ENCODE data around the gene SLC8A1.

Gene SLC8A1

GRCh38 chr2:40316620-40317019, 135.3 kb downstream of the SLC8A1 start:
- no peak for DNase-seq (ENCODE audit: low read depth in 2 of 2, low spot score in 1 of 2)

GRCh38 chr2:40315683-40316082, 136.2 kb downstream of the SLC8A1 start:
- no peak for DNase-seq (ENCODE audit: low read depth in 2 of 2, low spot score in 1 of 2)

DNA sequence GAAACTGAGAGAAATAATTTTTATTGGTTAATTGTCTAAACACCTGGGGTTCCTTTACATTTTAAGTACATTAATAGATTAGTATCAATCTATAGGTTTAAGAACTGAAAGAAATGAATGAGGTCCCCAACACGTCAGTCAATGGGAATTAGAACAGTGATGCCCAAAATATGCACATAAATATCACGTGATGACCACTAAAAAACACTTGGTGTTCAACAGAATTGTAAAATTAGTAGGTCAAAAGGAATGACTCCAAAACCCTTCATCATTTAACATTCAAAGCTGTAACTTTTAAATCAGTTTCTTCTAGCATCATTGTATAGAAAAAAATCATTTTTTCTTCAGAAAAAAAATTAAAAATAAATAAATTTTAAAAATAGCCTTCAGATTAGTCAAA, 140.9 kb downstream of the SLC8A1 start:
- no peak for DNase-seq (ENCODE audit: low read depth in 2 of 2, low spot score in 1 of 2)

GRCh38 chr2:40310303-40310702, 141.6 kb downstream of the SLC8A1 start:
- no peak for DNase-seq (ENCODE audit: low read depth in 2 of 2, low spot score in 1 of 2)

GRCh38 chr2:40304340-40304739, 147.6 kb downstream of the SLC8A1 start:
- no peak for DNase-seq (ENCODE audit: low read depth in 2 of 2, low spot score in 1 of 2)

- DNase-seq (ENCODE audit: low read depth in 2 of 2, low spot score in 1 of 2), result no peak
Observed at GRCh38 chr2:40303746-40304145, 148.1 kb downstream of the SLC8A1 start.

DNA sequence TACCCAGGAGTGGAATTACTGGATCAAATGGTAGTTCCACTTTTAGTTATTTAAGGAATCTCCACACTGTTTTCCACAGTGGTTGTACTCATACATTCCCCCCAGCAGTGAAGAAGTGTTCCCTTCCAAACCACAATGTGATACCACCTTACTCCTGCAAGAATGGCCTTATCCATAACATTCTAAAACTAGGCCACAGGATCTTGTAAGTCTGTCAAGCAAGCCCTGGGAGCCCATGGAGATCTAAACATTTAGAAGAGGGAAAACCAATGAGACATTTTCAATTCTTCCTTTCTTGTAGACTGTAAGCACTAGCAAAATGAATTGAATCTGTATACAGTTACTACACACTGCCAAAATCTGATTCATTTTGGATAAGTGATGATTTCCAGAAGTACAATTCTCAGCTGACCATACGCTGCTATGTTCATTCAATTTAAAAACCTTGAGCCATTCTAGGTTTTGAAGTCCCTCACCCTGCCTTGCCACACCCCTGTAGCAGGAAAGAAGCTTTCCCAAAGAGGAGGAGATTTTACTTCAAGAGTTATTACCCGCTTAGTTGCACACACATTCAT, 149.1 kb downstream of the SLC8A1 start:
- no peak for DNase-seq (ENCODE audit: low read depth in 2 of 2, low spot score in 1 of 2)

DNA sequence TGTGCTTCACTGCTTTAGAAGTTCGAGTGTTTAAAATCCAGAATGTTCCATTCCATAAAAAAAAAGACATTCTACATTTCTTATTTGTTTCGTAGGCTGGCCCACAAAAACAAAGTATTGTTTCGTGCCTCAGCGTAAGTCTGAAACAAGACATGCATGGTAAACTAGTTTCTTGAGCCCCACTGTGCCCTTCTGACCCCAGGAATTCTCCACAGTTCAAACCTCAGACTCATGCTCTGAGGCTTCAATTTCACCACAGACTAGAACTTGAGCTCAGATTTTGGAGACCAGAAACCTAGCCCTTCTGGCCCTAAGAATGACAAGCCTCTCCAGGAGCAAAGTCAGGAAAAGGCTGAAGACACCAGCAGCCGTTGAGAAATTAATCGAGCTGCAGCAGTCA, 151.5 kb downstream of the SLC8A1 start:
- no peak for DNase-seq (ENCODE audit: low read depth in 2 of 2, low spot score in 1 of 2)

DNA sequence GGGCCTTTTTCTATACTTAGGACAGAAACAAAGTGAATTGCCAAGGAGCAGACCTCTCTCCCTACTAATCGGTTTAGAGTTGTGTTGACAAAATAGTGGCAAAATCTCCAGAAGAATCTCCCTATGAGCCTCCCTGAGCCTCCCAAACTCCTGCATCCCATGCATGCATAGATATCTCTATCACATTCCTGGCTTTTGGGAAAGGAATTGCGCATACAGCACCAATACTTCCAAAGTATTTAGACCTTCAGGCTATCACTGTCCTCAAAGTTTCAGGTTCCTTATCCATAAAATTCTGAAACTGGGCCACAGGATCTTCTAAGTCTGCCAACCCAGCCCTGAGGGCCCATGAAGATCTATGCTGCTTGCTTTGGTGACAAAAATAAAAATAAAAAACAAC, 152.1 kb downstream of the SLC8A1 start:
- no peak for DNase-seq (ENCODE audit: low read depth in 2 of 2, low spot score in 1 of 2)

- DNase-seq (ENCODE audit: low read depth in 2 of 2, low spot score in 1 of 2), result no peak
Observed at GRCh38 chr2:40299173-40299572, 152.7 kb downstream of the SLC8A1 start.

DNA sequence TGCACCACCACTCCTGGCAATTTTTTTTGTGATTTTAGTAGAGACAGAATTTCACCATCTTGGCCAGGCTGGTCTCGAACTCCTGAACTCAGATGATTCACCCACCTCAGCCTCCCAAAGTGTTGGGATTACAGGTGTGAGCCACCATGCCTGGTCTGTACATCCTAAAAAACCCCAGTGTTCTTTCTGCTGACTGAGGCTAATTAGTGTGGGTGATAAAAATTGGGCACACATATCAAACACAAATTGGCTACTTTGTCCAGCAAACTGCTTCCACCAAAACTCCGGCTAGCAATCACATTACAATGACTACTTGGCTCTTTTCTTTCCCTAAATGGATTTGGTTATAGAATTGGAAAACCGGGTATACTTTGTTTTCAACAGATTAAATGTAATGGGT, 153.9 kb downstream of the SLC8A1 start:
- DNase-seq (ENCODE audit: low read depth in 2 of 2, low spot score in 1 of 2), result no peak

GRCh38 chr2:40292291-40292690, 159.6 kb downstream of the SLC8A1 start:
- DNase-seq (ENCODE audit: low read depth in 2 of 2, low spot score in 1 of 2), result no peak

DNA sequence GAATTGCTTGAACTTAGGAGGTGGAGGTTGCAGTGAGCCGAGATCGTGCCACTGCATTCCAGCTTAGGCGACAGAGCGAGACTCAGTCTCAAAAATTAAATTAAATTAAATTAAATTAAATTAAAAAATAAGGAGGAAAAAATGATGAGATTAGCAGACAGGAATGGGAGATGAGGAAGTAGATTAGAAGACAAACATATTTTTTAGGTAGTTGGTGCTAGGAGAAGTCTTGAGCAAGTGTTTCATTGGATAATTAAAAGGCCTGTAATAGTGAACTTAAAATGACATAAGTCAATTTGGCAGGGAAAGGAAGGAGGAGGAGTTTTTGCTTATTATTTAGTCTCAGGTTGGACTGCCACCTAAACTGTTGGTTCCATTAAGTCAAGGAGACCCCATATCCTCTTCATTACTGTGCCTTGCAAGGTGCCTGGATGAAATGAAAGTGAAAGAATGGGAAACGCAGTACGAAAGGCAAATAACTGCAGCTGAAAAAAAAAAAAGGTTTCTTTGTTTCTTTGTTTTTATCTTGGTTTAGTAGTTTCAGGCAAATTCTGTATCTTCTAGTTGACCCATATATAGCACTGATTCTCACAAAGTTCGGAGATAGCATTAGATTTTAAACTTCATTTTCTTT, 162.0 kb downstream of the SLC8A1 start:
- no peak for DNase-seq (ENCODE audit: low read depth in 2 of 2, low spot score in 1 of 2)

GRCh38 chr2:40287773-40288172, 164.1 kb downstream of the SLC8A1 start:
- DNase-seq (ENCODE audit: low read depth in 2 of 2, low spot score in 1 of 2), result no peak

- no peak for DNase-seq (ENCODE audit: low read depth in 2 of 2, low spot score in 1 of 2)
Observed at GRCh38 chr2:40287195-40287594, 164.7 kb downstream of the SLC8A1 start.

GRCh38 chr2:40286721-40287120, 165.2 kb downstream of the SLC8A1 start:
- DNase-seq (ENCODE audit: low read depth in 2 of 2, low spot score in 1 of 2), result no peak

DNA sequence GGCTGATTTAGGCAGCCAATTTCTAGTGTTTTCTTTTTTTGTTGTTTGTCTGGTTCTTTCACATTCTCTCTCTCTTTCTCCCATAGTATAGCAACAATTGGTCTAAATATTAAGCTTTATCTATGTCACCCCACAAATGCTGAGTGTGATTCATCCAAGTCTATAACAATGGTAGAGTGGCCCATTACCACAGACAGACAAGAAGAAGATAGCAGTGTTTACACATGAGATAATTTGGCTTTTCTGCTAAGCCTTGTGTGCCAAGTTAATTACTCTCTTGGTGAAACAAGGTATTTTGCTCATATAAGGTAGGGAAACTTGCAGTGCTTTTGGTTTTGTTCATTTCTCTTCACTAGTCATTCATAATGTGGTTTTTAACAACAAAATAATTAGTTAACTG, 166.5 kb downstream of the SLC8A1 start:
- no peak for DNase-seq (ENCODE audit: low read depth in 2 of 2, low spot score in 1 of 2)

GRCh38 chr2:40284797-40285196, 167.1 kb downstream of the SLC8A1 start:
- DNase-seq (ENCODE audit: low read depth in 2 of 2, low spot score in 1 of 2), result no peak

GRCh38 chr2:40283111-40283909, 168.6 kb downstream of the SLC8A1 start:
- no peak for DNase-seq (ENCODE audit: low read depth in 2 of 2, low spot score in 1 of 2)

DNA sequence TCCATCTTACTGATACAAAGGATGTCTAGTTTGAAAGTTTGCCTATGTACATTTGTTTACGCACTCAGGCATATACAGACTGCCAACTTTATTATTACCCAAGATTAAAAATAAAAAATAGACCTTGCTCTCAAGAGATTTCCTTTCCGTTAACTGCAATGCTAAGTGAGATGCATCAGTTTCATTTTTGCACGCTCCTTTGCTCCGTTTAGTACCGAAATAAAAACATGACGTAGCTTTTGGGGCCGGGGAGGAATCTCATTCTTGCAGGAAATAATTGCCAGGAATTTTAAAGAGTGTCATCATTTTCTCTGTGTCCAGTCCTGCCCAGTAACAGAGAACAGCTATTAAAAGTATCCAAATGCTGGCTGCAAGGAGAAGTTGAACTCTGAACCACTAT, 169.5 kb downstream of the SLC8A1 start:
- DNase-seq (ENCODE audit: low read depth in 2 of 2, low spot score in 1 of 2), result no peak

DNA sequence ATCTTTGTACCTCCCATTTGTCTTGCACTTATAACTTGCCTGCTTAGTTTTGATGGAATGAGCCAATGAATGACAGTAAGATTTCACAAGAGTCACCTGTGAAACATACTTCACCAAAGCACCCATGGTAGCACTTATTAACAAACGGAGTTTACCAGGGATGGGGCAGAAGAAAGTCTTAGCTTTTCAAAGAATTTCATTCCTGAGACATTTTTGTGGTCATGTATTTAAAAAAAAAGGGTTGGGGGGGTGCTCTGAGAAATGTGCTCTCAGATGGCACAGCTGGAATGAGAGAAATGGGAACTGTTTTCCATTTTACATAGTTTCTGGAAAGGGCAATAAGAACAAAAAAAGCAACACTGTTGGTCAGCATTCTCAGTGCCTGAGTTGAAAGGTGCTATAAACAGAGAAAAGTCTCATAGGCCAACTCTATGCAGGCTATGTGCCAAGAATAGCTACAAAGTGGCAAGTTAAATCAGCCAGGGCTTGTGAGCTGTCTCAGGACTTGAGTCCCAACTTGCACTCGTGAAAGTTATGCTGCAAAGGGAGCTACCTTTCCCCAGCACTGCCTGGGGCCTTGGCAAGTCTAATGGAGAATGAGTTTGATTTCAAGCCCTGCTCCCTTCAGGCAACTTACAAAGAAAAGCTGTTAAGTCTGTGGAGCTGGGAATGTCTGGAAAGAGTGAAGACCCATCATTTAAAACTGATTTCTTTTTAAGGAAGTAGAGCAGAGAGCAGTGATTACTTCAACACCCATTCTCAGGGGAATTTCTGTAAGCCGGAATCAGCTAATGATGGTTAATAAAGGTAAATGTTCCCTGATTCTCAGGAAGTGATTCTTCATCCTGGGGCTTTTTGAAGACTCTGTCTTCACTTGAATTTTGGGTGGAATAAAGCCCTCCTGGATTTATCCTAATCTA, 170.6 kb downstream of the SLC8A1 start:
- DNase-seq (ENCODE audit: low read depth in 2 of 2, low spot score in 1 of 2), result no peak

Data from stimulated activated CD8-positive, alpha-beta memory T cell treated with anti-CD3 and anti-CD28 coated beads, Interleukin-4, amount 100 ng/mL, for 1 hour (primary cell).